GM21526 (cell line): Measurements from ENCODE around the gene XPC.

ENCODE experiments used
- ATAC-seq: cut with Tn5 transposase; IDR thresholded peaks from one replicate; pipeline ENCODE4 v1.9.1; 2021; ENCODE audit warnings: moderate library complexity; ENCODE audit not compliant: unreplicated experiment, low FRiP score

Gene XPC

DNA sequence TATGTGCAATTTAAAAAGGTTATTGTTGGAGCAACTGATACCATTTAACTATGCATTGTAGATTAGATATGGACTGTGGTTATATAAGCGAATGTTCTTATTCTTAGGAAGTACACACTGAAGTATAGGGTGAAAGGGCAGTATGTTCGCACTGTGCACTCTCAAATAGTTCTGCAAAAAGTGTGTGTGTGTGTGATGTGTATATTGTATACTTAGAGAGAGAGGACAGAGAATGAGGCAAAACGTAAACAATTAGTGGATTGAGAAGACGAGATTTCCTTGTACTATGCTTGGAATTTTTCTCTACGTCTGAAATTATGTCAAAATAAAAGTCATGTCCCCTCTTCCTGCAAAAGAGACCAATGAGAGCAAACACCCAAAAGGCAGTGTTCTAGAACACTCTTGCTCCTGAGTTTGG is 30.6 kb upstream of the XPC start:
- no peak for ATAC-seq

- no peak for ATAC-seq
Observed at GRCh38 chr3:14208168-14208567, 29.8 kb upstream of the XPC start.

DNA sequence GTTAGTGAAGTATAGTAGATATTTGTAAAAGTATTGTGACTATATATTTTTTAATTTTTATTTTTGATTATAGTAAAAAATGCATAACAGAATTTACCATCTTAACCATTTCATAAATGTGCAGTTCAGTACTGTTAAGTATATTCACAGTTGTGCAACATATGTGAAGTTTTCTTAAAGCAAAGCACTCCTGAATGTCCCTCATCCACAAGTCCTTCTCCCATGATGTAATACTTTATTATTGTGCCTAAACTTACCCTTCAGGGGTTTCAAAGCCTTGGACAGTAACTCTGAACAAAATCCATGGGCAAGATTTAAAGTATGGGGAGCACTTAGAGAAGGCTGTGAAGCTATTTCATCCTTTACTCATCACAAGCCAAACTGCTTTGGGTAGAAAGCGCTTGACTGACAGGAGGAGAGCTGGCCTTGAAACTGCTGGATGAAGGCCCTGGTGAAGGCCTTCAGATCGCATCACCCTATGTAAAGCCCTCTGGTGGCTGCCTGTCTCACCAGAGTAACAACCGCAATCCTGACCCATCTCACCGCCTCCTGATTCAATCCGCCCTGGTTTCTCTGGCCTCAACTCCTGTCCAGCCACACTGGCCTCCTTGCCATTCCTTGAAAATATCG is 28.3 kb upstream of the XPC start:
- ATAC-seq = no peak

DNA sequence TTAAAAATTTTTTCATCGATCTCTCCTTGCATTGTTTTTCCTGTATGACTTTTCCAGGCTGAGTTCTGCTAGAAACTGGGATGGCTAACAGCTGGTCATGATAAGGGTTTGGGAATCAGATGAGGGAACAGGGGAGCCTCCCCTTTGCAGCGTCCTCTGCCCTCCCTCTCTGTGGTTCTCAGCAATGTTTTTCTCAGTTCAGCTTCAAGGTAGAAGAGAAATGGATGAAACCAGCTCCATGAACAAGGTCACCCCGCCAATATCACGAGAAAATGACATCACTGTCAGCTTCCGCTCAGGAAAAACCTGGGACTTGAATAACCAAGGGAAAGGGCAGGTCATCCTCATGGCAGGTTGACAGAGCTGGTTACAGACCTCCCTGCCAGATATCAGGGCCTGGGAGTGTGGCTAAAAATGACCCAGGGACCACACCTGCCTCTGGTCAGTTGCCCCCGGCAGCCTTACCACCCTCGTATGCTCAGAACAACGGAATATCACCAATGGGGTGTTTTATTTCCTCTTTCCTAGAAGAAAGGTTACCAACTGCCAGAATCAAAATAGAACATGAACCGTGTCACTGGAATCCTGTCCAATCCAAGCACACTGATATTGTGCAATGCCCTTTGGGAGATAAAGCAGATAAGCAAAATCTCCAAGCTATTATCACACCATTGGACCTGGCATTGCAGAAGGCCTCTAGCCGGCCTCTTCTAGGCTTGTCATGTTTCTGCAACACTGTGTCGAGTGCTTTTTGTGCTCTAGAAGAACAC is 26.3 kb upstream of the XPC start:
- ATAC-seq = no peak

GRCh38 chr3:14203521-14204079 is 25.2 kb upstream of the XPC start:
- ATAC-seq = no peak

GRCh38 chr3:14202874-14203520 is 24.6 kb upstream of the XPC start:
- no peak for ATAC-seq

- no peak for ATAC-seq
Observed at GRCh38 chr3:14201940-14202684, 23.7 kb upstream of the XPC start.

GRCh38 chr3:14200841-14201240 is 22.4 kb upstream of the XPC start:
- ATAC-seq = no peak

DNA sequence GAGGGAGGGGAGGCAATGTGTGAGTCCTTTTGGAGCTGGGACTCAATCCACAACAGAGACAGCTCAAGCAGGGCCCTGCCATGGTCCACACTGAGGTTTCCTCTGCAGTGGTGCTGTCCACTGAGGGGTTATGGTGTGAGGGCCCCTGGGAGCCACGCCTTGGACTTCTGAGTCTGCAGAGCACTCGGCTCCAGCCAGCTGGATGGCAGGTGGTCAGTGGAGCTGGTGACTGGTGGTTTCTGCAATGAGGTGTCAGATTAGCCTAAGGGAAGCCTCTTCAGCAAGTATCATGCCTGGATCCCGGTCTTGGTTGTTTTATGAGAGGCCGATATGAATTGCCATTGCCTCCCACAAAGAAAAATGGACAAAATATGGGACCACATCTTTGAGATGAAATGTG is 21.9 kb upstream of the XPC start:
- no peak for ATAC-seq

DNA sequence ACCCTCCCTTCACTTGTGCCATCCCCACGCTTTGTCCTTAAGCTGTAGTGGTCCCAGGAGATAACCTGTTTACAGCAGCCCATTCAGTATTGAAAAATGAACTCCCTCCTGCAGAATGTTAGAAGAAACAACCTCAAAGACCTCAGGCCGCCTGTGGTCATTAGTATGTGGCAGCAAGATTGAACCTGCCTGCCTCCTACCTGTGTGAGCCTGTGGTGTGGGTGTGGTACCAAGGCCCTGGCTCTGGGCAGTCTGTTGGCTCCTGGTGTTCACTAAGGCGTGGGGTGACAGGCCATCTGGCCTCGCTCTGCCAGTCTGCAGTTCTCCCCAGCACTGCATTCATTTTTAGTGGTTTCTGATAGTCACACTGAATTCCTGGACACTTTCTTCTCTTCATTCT is 21.2 kb upstream of the XPC start:
- no peak for ATAC-seq

- ATAC-seq = no peak
Observed at GRCh38 chr3:14194865-14195264, 16.5 kb upstream of the XPC start.

- ATAC-seq = no peak
Observed at GRCh38 chr3:14188041-14188754, 9.8 kb upstream of the XPC start.

GRCh38 chr3:14186854-14187458 is 8.6 kb upstream of the XPC start:
- no peak for ATAC-seq

GRCh38 chr3:14183015-14183577 is 4.7 kb upstream of the XPC start:
- no peak for ATAC-seq

- ATAC-seq = no peak
Observed at GRCh38 chr3:14181253-14181652, 2.9 kb upstream of the XPC start.

DNA sequence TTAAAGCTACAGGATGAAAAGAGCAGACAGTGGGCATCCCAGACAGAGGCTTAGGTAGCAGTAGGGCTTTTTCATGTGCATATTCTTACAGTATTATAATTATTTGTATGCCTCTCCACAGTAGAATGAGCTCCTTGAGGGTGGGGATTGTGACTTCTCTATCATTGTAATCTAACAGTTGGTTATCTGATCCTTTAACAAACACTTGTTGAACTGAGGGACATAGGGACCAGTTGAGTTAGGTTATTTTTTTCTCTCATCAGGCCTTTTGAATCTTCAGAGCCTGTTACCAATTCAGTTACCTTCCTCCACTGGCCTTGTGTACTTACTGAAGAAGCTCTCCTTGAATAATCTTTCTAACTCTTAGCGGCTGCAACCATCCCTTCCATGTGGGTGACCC is 1.4 kb upstream of the XPC start:
- no peak for ATAC-seq

DNA sequence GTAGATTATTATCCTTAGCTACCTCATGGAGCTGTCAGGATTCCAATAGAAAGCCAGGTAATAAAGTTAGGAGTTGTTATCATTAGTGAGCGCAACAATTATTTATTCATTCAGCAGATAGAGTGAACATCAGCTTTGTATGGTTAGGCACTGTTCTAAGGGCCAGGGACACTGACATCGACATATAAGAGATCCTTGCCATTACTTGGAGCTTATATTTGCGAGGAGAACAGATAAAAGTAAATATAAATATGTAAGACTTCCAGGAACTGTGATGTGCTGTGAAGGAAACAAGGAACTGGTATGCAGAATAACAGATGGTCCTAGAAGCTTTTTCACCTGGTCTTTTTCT is 689 bp upstream of the XPC start:
- ATAC-seq = no peak

GRCh38 chr3:14177580-14178246 is 688 bp downstream of the XPC start:
- ATAC-seq = no peak

DNA sequence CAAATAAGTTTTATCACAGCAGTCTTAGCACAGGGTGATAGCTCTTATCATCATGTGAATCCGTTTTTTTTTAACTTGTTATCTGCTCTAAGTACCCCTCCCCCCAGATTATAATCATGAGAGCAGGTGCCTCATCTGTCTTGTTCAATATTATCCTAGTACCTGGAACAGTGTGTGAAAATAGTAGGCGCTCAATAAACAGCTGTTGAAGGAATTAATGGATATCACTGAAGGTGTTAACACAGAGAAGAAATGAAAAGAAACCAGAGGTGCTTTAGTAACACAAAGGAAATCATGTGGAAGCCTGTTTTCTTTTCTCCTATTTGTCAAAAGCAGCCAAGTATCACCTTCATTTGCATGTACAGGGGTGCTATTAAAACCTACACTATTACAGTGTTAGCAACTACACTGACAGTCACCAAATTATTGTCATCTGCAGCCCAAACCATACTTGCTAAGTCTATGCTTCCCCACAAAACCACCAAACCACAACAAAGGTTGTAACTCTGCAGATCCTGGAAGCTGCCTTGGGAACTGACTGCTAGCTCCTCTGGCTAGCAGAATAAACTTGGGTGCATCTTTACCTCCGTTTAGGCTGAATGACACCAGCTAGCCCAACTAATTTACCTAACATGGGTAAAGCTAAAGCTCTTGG is 2.9 kb downstream of the XPC start:
- no peak for ATAC-seq
